Endothelial cell of umbilical vein (primary cell): ENCODE results near the gene CLEC11A. TPM values are rescaled to one million over a fixed set of nuclear protein-coding genes. Genes with fewer than 3 reads are reported as not detected.
A peak's percentile ranks its signal among the peaks of the same experiment; 100 is the strongest.

Source experiments
- BruUV-seq: library from RNA; stranded (reverse); fragments of 400-500 nt; replicated peaks from 2 replicates; lab custom pipeline; 2021; lab: Mats Ljungman, UMichigan
- CTCF ChIA-PET: fragments of 300-600, 350-600 bp; sonication (Branson Sonifier 250); formaldehyde crosslinking; loops from one replicate; lab custom pipeline; 2021; ENCODE audit warnings: antibody characterized with exemption, inconsistent platforms; lab: Charles Lee
- POLR2A ChIA-PET: fragments of 300-600, 350-600 bp; sonication (Branson Sonifier 250); formaldehyde crosslinking; loops from one replicate; lab custom pipeline; 2021; ENCODE audit warnings: antibody characterized with exemption, inconsistent platforms; lab: Charles Lee
- DNase-seq: peaks from one replicate; pipeline ENCODE4 v3.0.0-alpha.2; 2011; ENCODE audit warnings: low read depth, low spot score
- FAIRE-seq: peaks from 2 replicates; lab custom pipeline; 2011; peaks lifted over from hg19 to GRCh38; lab: Jason Lieb, UNC
- H2AFZ ChIP-seq: 2 replicates; pipeline ENCODE4 v1.6.0; 2012; ENCODE audit warnings: low read depth, low read length, control low read depth, inconsistent platforms
- H3K27ac ChIP-seq: 2 replicates; pipeline ENCODE4 v1.5.1; 2011; ENCODE audit warnings: low read depth, mild to moderate bottlenecking, control low read depth, low read length, moderate library complexity; ENCODE audit not compliant: insufficient read depth
- H3K27me3 ChIP-seq, 2 experiments: 2 replicates each; pipeline versions ENCODE4 v1.6.0 to v1.6.1; 2011; ENCODE audit warnings: low read length in 2 of 2, mixed read lengths in 1 of 2; ENCODE audit not compliant: control insufficient read depth in 2 of 2, insufficient read depth in 2 of 2
- H3K36me3 ChIP-seq, 2 experiments: 2 replicates in 1 of 2; 3 replicates in 1 of 2; pipeline ENCODE4 v1.5.1; 2011; ENCODE audit warnings: low read length in 2 of 2, mild to moderate bottlenecking in 1 of 2, moderate library complexity in 1 of 2; ENCODE audit not compliant: control insufficient read depth in 2 of 2, insufficient read depth in 2 of 2; ENCODE audit errors: extremely low read depth in 1 of 2
- H3K4me1 ChIP-seq: 3 replicates; pipeline ENCODE4 v1.5.1; 2011; ENCODE audit warnings: mild to moderate bottlenecking, low read length; ENCODE audit not compliant: control insufficient read depth, insufficient read depth; ENCODE audit errors: extremely low read depth
- H3K4me2 ChIP-seq: 2 replicates; pipeline ENCODE4 v1.6.1; 2011; ENCODE audit warnings: low read length, control low read depth, mixed read lengths; ENCODE audit not compliant: insufficient read depth
- H3K4me3 ChIP-seq, 3 experiments: fragments of 200-600 bp in 1 of 3; sonication (generic), shearing (Covaris generic) in 1 of 3; replicated peaks in 1 of 3; 2 replicates each; pipeline ENCODE4 v1.5.1; 2011 to 2016; ENCODE audit warnings: control low read depth in 3 of 3, low read length in 3 of 3, mild to moderate bottlenecking in 2 of 3, inconsistent platforms in 1 of 3, low read depth in 1 of 3, moderate library complexity in 1 of 3; ENCODE audit not compliant: insufficient read depth in 1 of 3
- H3K79me2 ChIP-seq: 2 replicates; pipeline ENCODE4 v1.6.0; 2012; ENCODE audit warnings: low read length, inconsistent platforms; ENCODE audit not compliant: control insufficient read depth, insufficient read depth
- H3K9ac ChIP-seq: replicated peaks from 2 replicates; pipeline ENCODE3; 2011; ENCODE audit warnings: low read length, control low read depth; ENCODE audit not compliant: insufficient read depth; ENCODE audit errors: extremely low read depth
- H3K9me1 ChIP-seq: replicated peaks from 3 replicates; pipeline ENCODE4 v1.6.0; 2011; ENCODE audit warnings: mild to moderate bottlenecking, low read length; ENCODE audit not compliant: control insufficient read depth, insufficient read depth; ENCODE audit errors: extremely low read depth
- H3K9me3 ChIP-seq: replicated peaks from 2 replicates; pipeline ENCODE4 v1.5.1; 2012; ENCODE audit warnings: low read length, inconsistent platforms; ENCODE audit not compliant: control insufficient read depth, insufficient read depth
- H4K20me1 ChIP-seq: replicated peaks from 2 replicates; pipeline ENCODE3; 2011; ENCODE audit warnings: mild to moderate bottlenecking, low read length; ENCODE audit not compliant: control insufficient read depth, insufficient read depth; ENCODE audit errors: extremely low read depth
- EZH2 ChIP-seq: IDR thresholded peaks from 2 replicates; pipeline ENCODE4 v1.6.1; 2012; ENCODE audit warnings: borderline replicate concordance, low read depth, mild to moderate bottlenecking, moderate library complexity, low read length, inconsistent platforms; ENCODE audit not compliant: severe bottlenecking
- FOS ChIP-seq: IDR thresholded peaks from 2 replicates; pipeline ENCODE4 v1.6.1; 2011; ENCODE audit warnings: mild to moderate bottlenecking, low read length, moderate library complexity, borderline replicate concordance; ENCODE audit not compliant: insufficient read depth
- GATA2 ChIP-seq: IDR thresholded peaks from 2 replicates; pipeline ENCODE4 v1.7.0; 2011; ENCODE audit warnings: low read depth, mild to moderate bottlenecking, moderate library complexity, mixed read lengths, low read length; ENCODE audit not compliant: insufficient read length, insufficient read depth
- JUN ChIP-seq: IDR thresholded peaks from 2 replicates; pipeline ENCODE4 v1.6.1; 2011; ENCODE audit warnings: borderline replicate concordance, low read depth; ENCODE audit not compliant: insufficient read length, insufficient read depth
- MYC ChIP-seq: IDR thresholded peaks from one replicate; pipeline ENCODE4 v1.6.1; 2011; ENCODE audit warnings: mild to moderate bottlenecking, low read depth, low read length
- POLR2A ChIP-seq: IDR thresholded peaks from 2 replicates; pipeline ENCODE4 v1.6.1; 2012; ENCODE audit warnings: low read depth, mild to moderate bottlenecking, control low read depth, low read length
- POLR2AphosphoS5 ChIP-seq: IDR thresholded peaks from 2 replicates; pipeline ENCODE4 v1.6.1; 2012; ENCODE audit warnings: low read depth, mild to moderate bottlenecking, control low read depth, low read length, moderate library complexity; ENCODE audit not compliant: insufficient read depth
- dilution Hi-C: fragments of 300-500 bp; cut with MboI; formaldehyde crosslinking; loops from one replicate; pipeline ENCODE4 v1.15.0; 2019; ENCODE audit warnings: low sequenced_read_pairs; ENCODE audit not compliant: extremely low pct_ligation_motif_present
- intact Hi-C: fragments of 100-400 bp; cut with micrococcal nuclease; formaldehyde crosslinking; loops from one replicate; pipeline ENCODE4 v1.10.0; 2022
- polyA plus RNA-seq, 4 experiments: library from polyadenylated mRNA; depleted of rRNA in 3 of 4; stranded (reverse) in 3 of 4; unstranded in 1 of 4; fragments of >200 nt; gene quantifications; 2 replicates each; pipeline versions ENCODE4 v1.2.1 to v1.2.3, GENCODE V29; 2011 to 2012; ENCODE audit warnings: missing spikeins in 1 of 4
- total RNA-seq: library from RNA; stranded (reverse); gene quantifications from 2 replicates; pipeline ENCODE4 v1.2.3, GENCODE V29; 2021
- TF ChIP-seq, protein P1 (sequence below), 2 donors: IDR thresholded peaks; 1 replicate in 1 of 2; 2 replicates in 1 of 2; pipeline ENCODE4 v1.5.1; 2011; ENCODE audit warnings: low read length in 2 of 2, mild to moderate bottlenecking in 2 of 2, moderate library complexity in 2 of 2, control low read depth in 1 of 2, inconsistent platforms in 1 of 2, low read depth in 1 of 2; ENCODE audit not compliant: insufficient read depth in 1 of 2; ENCODE audit errors: extremely low read depth in 1 of 2

The CLEC11A gene
- total and polyA plus RNA-seq, 2 donors (not counting 3 experiments of a cell fraction or from before 2014, with no cell fraction given) = 10.4 to 30.1 TPM

DNA sequence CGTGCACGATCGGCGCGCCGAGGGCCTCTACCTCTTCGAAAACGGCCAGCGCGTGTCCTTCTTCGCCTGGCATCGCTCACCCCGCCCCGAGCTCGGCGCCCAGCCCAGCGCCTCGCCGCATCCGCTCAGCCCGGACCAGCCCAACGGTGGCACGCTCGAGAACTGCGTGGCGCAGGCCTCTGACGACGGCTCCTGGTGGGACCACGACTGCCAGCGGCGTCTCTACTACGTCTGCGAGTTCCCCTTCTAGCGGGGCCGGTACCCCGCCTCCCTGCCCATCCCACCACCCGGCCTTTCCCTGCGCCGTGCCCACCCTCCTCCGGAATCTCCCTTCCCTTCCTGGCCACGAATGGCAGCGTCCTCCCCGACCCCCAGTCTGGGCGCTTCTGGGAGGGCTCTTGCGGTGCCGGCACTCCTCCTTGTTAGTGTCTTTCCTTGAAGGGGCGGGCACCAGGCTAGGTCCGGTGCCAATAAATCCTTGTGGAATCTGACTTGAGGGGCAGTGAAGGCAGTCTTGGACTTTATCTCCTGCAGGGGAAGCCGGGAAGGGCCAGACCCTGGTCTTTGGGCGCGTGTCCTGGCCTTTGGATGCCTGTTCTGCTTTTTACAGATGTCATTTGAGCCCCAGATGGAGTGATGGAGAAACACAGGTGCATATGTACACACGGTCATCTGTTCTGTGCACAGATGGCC is 2.2 kb downstream of the CLEC11A start:
- Histone ChIP-seq H2AFZ (peak overlapping the region; percentile 94), H3K36me3 (no peaks in the 10 kb centered on the region), H3K27me3 (no peaks in the 10 kb centered on the region), H4K20me1 (no peaks in the 10 kb centered on the region), H3K79me2 (no peaks in the 10 kb centered on the region), H3K9me1 (no peaks in the 10 kb centered on the region), H3K4me1 (peaks cover 22% of the 10 kb centered on the region), H3K27ac (peak overlapping the region; percentile 32), H3K9ac (peak overlapping the region; percentile 71), H3K4me2 (peak overlapping the region; percentile 36), H3K4me3 (peak overlapping the region; percentile 18 to 84 (median 47)), H3K9me3 (no peaks in the 10 kb centered on the region)
- no peak for TF ChIP-seq POLR2AphosphoS5
- no peak for TF ChIP-seq MYC
- TF ChIP-seq JUN = no peak
- no peak for TF ChIP-seq POLR2A
- TF ChIP-seq, protein P1, sequence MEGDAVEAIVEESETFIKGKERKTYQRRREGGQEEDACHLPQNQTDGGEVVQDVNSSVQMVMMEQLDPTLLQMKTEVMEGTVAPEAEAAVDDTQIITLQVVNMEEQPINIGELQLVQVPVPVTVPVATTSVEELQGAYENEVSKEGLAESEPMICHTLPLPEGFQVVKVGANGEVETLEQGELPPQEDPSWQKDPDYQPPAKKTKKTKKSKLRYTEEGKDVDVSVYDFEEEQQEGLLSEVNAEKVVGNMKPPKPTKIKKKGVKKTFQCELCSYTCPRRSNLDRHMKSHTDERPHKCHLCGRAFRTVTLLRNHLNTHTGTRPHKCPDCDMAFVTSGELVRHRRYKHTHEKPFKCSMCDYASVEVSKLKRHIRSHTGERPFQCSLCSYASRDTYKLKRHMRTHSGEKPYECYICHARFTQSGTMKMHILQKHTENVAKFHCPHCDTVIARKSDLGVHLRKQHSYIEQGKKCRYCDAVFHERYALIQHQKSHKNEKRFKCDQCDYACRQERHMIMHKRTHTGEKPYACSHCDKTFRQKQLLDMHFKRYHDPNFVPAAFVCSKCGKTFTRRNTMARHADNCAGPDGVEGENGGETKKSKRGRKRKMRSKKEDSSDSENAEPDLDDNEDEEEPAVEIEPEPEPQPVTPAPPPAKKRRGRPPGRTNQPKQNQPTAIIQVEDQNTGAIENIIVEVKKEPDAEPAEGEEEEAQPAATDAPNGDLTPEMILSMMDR (IDR thresholded peaks at IDR 0.05; ENCODE audit: extremely low read depth in 1 of 2, insufficient read depth in 1 of 2, low read depth in 1 of 2, low read length in 2 of 2) = no peak
- TF ChIP-seq GATA2 = no peak
- no peak for TF ChIP-seq EZH2
- TF ChIP-seq FOS = no peak
- intact Hi-C loops = loop anchor here (1.0 to 5.0 kb wide), 5 partner anchors 47 to 382 kb away; partner anchors contain the start of genes CTU1, NR1H2 and POLD1
- FAIRE-seq (no peak), DNase-seq (no peak)
- dilution Hi-C loops = no loop called here
- BruUV-seq = no TSS peak
- ChIA-PET CTCF (interaction anchor here (0.9 to 3.4 kb wide), 21 partner anchors 10 to 396 kb away, joined by 3 to 47 read pairs (median 6); partner anchors contain the start of gene KCNC3), POLR2A (interaction anchor here (1.3 kb wide), 1 partner anchor 79 kb away, joined by 5 read pairs; no protein-coding TSS in a partner anchor)
